ENCODE measurements around the gene FMN1.

The FMN1 gene

DNA sequence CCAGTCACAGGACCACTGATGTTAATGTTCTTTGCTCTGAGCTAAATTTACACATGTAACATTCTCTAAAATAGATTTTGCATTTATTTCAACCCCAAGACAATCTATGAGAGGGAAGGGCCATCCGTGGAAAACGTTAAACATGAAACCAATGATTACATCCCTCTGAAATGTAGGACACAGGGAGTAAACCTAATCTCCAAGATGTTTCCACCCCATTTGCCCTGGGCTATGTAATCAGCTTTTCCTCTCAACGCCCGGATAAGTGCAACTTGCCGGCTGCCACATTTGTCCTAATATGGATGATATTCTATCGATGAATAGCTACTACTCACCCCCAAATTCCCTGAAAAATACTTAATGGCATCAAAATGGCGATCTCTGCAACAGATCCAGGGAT lies 6.4 kb upstream of the FMN1 start:
- DNase-seq, result no peak

DNA sequence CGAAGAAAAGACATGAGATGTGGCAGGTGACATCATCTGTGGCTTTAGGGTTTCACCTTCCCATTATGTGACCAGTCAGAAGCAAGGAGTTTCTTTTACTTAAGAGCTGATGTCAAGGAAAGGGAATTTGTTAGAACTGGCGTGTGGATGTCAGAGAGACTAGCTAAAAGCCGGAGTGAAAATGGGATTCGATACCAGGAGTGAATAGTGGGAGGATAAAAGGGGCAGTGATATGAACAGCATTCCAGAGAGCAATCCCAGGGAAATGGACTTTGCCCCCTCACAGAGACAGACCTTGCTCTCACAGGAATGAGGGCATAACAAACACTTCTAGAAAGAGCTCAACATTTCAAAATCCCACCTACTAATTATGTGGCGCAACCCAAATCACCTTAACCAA lies 5.9 kb upstream of the FMN1 start:
- no peak for DNase-seq

DNA sequence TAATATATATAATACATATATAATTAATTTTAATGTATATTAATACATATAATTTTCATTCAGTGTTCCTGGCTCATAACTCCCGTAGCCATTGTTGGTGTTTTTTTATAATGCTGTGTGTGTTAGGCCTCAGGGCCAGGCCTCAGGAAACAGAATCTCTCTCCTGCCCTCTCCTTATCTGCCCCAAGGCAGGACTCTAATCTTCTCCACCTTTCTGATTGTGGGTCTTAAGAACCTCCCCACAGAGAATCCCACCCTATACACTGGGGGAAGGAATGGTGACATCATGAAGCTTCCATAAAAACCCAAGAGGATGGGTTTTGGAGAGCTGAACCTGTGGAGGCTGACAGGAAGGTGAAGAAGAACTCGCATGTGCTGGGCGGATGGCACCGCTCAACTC lies 4.0 kb upstream of the FMN1 start:
- no peak for DNase-seq

DNA sequence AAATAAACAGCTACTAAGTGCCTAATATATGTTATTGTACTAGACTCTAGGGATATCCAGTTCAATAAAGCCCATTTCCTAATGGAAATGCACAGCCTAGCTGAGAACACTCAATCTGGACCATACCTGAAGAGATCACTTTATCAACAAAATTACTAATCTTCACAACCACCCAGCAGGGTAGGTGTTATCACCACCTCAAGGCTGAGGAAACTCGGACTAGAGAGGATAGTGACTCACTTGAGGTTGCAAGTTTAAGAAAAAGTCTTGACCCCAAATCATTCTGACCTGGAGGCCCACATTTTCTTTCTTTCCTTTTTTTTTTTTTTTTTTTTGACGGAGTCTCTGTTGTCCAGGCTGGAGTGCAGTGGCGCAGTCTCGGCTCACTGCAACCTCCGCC lies 3.1 kb upstream of the FMN1 start:
- DNase-seq, result no peak

DNA sequence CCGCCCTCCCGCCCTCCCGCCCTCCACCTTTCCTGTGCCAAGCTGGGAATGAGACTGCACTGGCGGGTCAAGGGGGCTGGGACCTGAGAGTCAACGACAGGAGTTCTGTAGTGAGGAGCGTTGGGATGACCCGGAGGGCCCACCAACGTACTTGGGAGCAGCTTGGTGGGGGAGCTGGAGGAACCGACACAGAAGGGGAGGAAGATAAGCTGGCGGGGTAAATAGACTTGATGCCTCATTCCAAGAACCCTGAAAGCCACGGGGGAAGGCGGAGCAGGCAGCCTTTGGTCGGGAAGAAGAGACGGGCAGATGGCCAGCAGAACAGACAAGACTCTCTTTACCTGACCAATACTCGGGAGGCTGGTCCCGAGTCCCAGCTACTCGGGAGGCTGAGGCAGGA lies 277 bp downstream of the FMN1 start:
- DNase-seq, result no peak

DNA sequence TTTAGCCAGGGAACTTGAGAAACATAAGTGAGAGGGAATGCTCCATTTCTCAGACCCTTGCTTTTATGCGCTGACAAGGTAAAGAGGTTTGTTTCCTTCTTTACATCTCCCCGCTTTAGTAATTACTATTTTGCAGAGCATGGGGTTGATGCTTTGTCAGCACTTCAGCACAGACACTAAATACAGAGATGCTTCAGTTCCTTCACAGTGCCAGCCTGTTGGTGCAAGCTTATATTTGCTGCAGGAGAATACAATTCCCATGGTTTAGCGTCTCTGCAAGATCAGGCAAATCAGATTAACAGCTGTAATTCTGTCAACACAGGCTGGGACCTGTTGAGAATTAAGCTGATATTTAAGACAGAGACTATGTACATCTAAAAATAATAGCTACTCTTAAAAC lies 2.9 kb downstream of the FMN1 start:
- DNase-seq, result no peak

DNA sequence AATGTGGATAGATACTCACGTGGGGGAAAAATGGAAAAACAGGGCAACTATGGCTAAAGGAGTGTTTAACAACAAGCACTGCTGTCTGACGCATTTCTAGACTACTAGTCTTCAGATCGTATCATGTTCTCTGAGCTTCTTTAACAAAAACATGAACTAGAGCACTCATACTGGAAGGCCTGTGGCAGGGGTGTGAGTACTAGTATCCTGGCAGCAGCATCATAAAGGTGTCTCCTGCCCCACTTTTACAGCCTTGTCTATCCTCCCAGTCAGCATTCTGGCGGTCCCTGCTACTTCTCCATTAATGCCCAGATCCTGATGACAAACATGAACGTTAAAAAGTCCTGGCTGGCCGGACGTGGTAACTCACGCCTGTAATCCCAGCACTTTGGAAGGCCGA lies 4.0 kb downstream of the FMN1 start:
- DNase-seq, result no peak

DNA sequence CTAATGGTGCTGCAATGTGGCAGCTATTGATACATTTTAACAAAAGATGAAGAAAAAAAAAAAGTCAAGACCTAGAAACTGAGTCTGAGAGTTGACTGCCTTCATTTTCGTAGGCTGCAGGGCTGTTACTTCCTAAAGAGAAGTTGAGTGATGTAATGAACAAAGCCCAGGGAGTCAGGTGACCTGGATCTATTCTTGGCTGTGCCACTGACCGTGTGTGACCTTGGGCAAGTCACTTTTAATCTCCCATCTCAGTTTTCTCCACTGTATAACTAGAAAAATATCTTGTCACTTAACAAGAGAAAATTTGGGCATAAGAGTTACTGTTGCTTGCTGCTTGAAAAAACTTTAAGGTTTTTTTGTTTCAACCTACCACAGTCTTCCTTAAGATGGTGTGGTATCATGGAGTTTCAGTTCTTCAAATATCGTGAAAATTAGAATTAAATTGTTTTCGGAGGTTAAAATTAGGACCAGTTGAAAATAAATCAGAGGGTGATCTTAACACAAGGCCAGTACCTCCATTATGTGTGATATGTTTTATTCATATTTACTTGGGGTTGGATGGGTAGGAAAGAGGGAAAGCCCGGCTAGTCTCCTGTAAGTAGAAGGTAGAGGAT lies 5.8 kb downstream of the FMN1 start:
- DNase-seq, result no peak

DNA sequence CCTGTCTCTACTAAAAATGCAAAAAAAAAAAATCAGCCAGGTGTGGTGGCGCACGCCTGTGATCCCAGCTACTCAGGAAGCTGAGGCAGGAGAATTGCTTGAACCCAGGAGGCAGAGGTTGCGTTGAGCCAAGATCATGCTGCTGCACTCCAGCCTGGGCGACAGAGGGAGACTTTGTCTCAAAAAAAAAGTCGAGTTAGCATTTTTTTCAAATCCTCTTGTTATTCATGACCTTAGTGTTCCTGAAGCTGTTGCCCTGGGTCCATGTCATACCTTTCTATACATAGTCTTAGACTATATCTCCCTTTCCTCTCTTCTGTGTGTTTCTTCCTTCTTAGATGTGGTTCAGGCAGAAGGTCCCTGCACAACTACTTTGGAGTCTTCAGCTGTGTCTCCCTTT lies 6.4 kb downstream of the FMN1 start:
- DNase-seq, result no peak

DNA sequence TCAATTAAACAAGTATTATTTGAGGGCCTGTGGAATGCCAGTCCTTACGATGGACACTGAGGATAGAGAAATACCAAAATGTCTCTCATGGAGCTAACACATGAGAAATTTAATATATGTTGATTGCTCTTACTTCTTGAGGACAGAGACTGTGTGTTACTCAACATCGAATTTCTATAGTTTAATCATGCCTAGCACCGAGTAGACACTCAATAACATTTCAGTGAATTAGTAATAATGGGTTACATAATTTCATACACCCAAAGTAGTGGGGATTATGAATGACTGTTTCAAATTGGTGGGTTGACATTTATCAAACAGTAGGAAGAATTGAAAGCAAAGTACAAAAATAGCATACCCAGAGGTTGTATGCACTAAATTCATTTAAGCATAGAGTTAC lies 11.2 kb downstream of the FMN1 start:
- no peak for DNase-seq

DNA sequence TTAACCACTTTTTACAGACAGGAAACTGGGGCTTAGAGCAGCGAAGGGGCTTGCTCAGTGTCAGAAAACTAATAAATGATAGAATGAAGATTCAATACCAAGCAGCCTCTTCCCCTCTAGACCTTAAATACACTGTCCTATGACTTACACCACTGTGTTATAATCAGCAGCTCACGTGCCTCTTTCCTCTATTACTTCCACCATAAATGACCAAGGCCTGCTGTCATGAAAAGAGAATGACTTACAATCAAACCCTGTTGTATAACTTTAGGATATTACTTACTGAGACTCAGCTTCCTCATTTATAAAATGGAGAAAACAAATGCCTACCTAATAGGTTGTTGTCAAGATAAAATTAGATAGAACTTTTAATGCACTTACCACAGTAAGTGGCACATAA lies 11.6 kb downstream of the FMN1 start:
- DNase-seq, result no peak

DNA sequence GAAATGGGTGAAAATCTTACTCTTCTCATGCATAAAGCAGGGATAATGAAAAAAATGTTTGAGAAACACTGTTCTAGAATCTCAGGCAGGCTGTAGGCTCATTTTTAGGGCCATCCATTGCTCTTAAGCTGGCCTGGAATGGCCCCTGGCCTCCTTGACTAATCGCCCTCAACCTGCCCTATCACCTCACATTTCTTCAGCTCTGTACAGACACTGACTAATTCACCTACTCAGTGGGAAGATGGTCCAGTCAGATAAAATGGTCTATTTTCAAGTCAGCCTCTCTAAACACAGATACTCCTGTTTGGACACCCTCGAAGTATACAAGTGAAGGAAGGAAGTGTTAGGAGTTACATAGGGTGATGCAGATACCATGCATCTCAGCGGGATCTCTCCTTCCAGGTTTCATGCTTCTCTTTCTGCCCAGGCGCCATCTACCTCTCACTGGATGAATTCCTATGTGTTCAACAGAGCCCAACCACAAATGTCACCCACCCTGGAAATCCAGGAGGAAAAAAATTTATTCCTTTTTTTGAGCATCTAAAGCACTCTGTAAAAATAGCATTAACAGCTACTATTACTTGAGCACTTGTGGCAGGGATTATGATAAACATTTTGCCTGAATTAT lies 12.1 kb downstream of the FMN1 start:
- no peak for DNase-seq

DNA sequence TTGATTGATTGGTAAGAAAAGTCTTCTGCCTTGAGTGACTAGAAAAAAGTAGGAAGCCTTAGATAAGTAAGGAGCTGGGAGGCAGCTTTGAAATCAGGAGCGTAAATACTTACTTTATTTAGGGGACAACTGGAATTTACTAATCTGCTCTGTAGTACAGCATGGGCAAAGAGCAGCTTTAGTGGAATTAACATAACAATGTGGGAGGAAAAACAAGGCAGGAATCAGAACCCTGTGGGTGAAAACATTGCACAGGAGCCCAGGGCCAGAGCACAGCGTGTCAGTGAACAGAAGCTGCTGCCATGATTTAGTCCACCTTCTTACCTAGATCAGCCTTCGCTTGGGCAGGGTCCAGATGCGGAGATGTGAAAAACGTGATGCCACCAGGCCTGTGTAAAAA lies 14.6 kb downstream of the FMN1 start:
- DNase-seq, result no peak

DNA sequence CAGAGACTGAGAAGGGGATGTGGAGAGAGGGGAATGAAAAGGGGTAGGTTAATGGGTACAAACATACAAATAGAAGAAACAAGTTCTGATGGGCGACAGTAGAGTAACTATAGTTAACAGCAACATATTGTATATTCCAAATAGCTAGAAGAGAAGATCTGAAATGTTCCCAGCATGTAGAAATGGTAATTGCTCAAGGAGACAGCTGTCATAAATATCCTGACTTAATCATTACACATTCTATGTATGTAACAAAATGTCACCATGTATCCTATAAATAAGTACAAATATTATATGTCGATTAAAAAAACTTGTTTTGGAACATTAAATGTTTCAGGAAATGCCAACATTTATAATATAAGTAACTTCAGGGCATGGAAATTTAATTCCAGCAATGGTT lies 23.3 kb downstream of the FMN1 start:
- DNase-seq, result no peak

DNA sequence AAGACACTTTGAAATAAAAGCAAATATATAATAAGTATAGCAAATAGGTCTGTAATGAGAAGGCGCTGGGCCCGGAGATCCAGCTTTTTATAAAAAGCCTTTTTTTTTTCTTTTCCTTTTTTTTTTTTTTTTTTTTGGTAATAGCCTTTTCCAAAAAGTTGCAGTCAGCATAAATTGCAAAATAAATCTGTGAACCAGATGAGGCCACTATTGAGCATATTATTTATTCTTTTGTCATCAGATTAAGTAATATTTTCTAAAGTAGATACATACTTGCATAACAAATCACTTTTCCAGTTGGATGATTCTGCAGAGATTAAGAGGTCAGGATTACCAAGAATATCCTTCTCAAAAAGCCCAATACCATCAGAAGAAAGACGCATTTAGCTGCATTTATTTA lies 24.9 kb downstream of the FMN1 start:
- DNase-seq, result no peak

DNA sequence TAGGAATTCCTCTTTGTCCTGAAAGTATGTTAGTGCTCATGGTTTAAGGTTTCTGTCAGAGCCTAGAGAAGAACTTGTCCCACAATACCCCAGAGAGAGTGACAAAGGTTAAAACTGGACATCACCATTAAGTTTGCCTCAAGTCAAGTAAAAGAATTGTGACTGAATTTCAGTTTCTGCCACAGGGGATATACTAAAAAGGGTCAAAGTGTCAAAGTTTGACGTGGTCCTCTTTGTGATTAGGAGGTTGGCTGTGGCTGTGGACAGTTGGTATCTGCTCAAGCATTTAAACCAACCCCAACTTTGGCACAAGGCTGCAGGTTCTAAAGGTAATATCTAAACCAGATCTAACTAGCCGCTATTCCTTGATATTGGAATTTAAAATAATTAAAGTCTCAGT lies 26.1 kb downstream of the FMN1 start:
- no peak for DNase-seq

DNA sequence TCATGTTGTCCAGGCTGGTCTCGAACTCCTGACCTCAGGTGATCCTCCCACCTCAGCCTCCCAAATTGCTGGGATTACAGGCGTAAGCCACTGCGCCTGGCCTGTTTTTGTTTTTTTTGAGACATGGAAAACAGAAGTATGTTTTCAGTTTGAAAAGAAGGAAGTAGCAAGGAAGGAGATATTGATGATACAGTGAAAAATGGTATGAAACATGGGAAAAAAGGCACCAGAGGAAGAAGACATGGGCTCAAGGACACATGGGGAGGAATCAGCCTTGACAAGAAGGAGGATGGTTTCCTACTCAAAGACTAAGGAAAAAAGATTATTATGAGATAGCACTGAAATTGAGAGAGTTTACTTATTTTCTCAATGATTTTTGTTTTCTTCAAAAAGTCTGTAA lies 30.7 kb downstream of the FMN1 start:
- DNase-seq, result no peak

DNA sequence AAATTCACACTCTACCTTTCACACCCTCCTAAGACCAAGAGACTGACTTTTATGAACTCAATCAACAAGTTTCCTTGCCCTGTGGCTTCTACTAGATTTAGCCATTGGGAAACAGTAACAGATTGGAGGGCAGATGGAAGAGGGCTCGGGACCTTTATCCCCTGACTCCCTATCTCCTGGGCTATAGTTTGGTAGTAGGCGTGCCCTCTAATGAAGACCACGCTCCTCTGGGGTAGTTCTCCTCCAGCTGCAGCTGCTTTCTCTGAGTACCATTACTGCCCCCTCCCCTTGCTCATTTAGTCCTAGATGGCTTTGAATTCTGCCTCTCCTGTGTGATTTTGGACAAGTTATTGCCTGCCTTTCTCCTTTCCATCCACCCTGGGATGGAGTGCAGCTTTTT lies 33.3 kb downstream of the FMN1 start:
- DNase-seq, result no peak

DNA sequence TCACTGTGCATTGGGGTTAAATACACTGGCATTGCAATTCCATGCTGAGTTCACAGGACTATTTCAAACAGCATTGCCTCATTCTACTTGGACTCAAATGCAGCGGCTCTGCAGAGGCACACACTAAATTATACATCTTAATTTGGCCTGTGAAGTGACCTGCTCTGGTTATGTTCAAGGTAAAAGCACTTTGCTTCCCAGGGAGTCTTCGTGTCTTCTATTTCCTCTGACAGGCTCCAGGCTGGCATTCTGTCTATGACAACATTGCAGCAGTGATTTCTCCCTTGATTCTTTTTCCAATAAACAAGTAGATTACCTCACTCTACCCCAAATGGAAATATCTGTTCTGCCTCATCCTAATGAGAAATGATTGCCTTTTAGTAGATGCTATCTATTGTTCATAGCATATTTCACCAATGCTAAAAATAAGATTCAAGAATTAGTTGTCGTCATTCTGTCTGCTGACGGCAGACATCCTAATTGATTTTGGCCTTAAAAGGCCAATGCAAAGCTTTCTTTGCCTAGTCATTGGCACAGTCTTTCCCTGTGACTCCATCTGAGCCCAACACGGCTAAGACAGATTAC lies 33.8 kb downstream of the FMN1 start:
- no peak for DNase-seq

DNA sequence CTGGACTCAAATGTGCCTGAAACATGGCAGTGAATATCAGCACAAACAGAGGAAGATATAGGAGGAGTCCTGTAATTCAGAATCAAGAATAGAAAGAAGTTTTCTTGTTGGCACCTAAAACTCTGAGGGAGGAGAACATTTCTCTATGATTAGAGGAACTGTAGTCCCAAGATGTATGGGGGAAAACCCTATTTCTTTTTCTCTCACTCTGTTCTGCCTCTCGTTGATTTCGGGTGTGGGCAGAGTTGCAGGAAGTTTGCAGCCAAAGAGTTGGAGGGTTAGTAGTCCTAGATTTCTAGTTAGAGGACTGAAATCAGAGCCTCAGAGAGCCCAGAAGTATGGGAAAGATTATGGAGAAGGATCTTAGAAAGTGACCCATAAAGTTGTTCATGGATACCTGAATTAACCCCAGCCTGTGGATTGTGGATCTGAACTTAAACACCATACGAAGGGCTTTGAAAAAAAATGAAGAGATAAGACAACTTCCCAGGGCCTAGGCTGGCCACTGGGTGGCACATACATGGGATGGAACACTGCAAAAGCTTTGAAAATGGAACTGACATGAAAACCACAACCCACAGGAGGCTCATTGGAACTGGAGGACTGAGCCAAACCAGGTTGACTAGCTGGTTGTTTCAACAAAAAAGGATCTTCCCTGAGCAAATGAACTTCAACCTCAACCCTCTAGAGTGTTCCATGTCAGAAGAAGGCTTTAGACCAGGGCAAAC lies 34.6 kb downstream of the FMN1 start:
- no peak for DNase-seq

DNA sequence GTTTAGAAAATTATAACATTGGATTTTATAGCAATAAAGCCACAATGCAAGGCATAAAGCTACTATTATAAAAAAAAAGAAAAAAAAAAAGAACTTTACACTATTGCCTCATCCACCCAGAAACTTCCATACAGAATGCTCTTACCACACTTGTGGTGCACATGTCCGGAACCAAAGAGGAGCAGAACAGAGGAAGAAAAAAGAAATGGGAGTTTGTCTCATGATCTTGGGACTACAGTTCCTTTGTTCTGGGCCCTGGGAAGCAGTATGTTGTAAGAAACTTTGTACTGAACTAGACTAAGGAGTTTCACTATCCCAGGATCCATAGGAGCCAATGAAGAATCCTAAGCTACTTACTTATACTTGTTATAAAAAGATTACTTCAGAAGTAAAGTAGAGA lies 36.1 kb downstream of the FMN1 start:
- DNase-seq, result no peak

DNA sequence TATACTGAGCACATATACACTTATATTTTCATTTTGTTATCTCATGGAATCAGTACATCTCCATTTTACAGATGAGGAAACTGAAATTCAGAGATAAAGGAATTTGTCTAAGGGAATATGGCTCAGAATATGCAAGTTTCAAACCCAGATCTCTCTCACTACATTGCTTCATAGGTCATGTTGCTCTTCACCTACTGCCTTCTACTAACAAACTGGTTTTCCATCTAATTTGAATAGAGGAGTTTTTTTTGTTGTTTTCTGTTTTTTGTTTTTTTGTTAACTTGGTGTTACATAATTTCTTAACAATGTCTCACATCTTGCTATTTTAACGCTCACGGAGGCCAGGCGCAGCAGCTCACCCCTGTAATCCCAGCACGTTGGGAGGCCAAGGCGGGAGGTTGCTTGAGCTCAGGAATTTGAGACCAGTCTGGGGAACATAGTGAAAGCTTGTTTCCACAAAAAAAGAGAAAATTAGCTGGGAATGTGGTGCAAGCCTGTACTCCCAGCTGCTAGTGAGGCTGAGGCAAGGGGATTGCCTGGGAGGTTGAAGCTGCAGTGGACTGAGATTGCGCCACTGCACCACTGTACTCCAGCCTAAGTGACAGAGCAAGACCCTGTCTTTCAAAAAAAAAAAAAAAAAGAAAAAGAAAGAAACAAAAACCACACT lies 37.0 kb downstream of the FMN1 start:
- no peak for DNase-seq

DNA sequence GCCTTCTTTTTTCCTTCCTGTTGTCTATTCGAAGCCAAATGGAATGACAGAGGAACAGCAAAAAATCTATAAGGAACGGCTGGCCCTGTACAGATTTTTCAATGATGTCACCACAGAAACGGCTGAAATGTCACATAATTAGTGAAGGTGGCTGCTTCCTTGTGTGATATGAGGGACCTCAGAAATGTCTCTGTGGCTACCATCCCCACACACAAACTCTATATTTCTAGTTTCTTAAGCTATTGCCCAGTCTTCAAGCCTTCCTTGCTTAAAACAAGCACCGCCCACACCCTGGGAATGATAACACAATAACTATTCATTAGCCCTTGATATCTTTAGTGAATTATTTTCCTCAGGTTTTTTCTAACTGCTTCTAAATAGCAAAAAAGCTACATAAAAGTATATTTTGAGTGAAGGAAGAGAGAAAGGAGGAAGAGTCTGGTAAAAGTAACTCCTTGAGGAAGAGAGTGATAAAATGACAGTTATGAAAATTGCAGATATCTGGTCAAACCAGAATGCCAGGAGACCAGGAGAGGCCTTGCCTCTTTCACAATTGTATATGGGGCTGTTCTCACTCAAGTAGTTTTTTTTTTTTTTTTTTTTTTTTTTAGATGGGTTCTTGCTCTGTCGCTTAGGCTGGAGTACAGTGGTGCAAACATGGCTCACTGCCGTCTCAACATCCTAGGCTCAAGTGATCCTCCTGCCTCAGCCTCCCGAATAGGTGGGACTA lies 38.7 kb downstream of the FMN1 start:
- DNase-seq, result no peak

Measured in NCI-H1048 (cell line).